ENCODE results near the gene CCSAP.
"Not testable (repeated sequence)": the region's sequence is repeated elsewhere in the genome, so short reads cannot be mapped to it uniquely, and the experiment has no call there.

The CCSAP gene

DNA sequence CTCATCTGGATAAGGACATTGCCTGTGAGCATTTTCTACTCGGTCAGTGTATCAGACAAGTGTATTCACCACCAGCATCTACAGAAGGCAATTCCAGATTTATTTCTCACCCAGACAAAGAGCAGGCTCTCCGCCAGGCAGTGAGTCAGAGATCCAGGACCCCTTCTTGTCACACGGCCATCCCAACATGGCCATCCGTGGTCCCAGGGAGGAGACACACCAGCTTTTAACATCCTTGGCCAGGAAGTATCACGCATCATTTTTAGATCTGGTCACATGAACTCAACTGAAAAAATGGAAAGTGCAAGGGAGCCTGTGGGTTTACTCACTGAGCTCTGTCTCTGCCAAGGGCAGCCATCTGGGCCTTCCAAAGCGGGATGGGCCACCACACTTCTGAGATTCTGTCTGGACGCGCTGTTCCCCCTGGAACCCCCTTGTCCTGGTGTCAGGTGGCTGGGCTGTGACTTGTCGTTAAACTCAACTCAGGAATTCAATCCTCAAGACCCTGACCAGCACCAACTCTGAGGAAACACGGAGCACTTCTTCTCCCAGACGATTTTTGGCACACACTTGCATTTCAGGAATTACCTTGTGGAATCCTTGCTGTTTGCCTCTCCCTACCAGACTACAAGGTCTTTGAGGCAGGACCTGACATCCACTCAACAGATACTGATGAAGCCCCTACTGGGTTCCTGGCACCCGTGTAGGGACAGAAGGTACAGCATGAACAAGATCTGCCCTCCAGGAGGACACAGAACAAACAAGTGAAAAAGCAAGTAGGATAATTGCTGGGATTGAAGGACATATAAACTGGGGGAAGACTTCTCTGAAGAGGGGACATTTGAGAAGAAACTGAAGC is 21.6 kb upstream of the CCSAP start:
- no peak for DNase-seq (ENCODE audit: low read depth, low spot score)

DNA sequence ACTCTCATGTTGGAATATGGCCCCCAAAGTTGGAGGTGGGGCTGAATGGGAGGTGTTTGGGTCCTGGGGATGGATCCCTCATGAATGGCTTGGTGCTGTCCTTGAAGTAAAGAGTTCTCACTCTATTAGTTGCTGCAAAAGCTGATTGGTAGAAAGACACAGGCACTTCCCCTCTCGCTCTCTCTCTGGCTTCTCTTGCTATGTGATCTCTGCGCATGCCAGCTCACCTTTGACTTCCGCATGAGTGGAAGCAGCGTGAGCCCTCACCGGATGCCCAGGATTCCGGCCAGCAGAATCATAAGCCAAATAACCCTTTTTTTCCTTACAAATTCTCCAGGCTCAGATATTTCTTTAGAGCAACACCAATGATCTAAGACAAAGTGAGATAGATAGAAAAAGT is 20.9 kb upstream of the CCSAP start:
- DNase-seq (ENCODE audit: low read depth, low spot score), result no peak

DNA sequence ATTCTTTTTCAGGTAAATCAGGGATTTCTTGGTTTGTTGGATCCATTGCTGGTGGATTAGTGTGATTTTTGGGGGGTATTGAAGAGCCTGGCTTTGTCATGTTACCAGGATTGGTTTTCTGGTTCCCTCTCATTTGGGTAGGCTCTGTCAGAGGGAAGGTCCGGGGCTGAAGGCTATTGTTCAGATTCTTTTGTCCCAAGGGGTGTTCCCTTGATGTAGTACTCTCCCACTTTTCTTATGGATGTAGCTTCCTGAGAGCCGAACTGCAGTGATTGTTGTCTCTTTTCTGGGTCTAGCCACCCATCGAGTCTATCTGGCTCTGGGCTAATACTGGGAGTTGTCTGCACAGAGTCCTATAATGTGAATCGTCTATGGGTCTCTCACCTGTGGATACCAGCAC is 17.6 kb upstream of the CCSAP start:
- no peak for DNase-seq (ENCODE audit: low read depth, low spot score)

DNA sequence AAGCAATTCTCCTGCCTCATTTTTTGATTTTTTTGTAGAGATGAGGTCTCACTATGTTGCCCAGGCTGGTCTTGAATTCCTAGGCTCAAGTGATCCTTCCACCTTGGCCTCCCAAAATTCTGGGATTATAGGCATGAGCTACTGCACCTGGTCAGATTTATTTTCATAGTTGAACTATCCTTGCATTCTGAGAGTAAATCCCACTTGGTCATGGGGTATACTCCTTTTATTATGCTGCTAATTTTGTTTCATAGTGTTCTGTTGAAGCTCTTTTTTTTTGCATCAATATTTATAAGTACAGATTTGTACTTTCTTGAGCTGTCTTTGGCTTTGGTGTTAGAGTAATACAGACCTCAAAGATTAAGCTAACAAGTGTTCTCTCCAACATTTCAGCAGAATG is 12.8 kb upstream of the CCSAP start:
- DNase-seq (ENCODE audit: low read depth, low spot score), result no peak

DNA sequence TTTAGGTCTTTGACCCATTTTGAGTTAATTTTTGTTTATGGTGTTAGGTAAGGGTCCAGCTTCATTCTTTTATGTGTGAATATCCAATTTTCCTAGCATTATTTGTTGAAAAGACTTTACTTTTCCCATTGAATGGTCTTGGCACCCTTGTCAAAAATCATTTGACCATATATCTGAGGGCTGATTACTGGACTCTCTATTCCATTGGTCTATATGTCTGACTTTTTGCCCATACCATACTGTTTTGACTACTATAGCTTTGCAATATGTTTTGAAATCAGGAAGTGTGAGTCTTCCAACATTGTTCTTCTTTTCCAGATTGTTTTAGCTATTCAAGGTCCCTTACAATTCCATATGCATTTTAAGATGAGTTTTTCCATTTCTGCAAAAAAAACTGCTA is 11.4 kb upstream of the CCSAP start:
- DNase-seq (ENCODE audit: low read depth, low spot score), result no peak

DNA sequence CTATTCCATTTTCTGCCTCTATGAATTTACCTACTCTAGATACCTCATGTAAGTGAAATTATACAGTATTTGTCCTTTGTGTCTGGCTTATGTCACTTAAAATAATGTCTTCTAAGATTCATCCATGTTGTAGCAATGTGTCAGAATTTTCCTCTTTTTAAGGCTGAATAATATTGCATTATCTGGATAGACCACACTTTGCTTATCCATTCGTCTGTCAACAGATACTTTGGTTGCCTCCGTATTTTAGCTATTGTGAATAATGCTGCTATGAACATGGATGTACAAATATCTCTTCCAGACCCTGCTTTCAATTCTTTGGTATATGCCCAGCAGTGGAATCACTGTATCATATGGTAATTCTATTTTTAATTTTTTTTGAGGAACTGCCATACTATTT is 10.1 kb upstream of the CCSAP start:
- no peak for DNase-seq (ENCODE audit: low read depth, low spot score)

DNA sequence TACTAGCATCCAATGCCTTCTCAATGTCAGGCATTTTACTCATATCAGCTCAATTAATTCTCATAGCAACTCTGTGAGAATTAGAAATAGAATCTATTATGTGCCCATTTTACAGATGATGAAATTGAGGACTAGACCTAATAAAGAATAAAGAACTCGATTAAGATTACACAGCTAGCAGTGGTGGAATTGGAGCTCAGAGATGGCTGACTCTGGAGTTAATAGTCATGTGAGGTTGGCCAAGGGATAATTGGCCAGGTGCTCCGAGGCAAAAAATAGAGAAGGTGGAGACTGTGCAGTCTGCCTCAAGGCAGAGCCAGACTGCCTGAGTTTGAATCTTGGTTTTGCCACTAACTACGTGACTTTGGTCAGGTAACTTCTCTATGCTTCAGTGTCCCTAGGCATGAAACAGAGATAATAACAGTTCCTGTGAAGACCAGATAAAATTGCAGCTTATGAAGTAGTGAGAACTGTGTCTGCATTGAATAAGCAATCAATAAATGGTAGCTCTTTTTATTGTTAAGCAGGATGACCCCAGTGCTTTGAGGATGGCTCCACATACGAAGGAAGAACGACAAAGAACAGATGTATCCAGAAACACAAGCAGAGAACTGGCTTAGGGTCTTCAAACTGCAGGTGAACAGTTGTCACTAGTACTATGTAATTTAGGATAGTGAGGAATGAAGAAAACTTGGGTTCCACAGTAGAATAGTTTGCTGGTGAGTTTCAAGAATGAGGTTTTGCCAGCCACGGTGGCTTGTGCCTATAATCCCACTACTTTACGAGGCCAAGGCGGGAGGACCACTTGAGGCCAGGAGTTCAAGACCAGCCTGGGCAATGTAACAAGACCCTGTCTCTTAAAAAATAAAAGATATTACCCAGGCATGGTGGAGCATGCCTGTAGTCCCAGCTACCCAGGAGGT is 6.9 kb upstream of the CCSAP start:
- no peak for DNase-seq (ENCODE audit: low read depth, low spot score)

DNA sequence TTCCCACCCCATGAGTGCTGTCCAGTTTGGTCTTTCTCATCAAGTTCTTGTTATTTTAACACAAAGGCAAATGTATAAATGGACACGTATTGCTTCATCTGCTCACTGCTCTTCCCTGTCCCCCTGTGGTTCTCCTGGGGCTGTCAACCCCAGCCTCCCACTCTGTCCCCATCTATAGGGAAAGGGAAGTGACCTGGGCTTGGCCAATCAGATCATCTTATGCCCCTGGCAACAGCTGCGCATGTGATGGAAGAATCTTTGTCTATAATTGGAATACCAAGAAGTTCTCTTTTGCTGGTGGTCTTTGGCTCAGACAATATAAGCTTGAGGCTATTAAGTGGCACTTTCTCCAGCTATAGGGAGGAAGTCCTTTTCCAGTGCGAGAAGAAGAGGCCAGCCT is 4.7 kb upstream of the CCSAP start:
- DNase-seq (ENCODE audit: low read depth, low spot score), result no peak

DNA sequence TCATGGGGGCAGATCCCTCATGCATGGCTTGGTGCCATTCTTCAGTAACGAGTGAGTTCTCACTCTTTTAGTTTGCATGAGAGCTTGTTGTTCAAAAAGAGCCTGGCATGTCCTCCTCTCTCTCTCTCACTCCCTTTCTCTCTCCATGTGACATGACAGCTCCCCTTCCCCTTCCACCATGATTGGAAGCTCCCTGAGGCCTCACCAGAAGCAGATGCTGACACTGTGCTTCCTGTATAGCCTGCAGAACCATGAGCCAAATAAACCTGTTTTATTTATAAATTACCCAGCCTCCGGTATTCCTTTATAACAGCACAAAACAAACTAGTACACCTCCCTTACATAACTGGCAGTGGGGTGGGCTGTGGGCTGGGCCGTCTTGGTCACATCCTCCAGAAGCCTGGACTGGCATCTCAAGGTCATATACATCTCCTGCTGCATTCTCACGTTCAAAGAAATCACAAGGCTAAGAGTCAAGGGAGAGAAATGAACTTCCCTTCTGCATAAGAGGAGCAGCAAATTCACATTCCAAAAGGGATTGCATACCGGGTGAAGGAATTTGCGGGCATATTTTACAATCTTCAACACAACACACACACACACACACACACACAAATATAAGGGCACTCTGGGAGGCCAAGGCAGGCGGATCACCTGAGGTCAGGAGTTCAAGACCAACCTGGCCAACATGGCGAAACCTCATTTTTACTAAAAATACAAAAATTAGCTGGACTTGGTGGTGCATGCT is 2.3 kb upstream of the CCSAP start:
- no peak for DNase-seq (ENCODE audit: low read depth, low spot score)

DNA sequence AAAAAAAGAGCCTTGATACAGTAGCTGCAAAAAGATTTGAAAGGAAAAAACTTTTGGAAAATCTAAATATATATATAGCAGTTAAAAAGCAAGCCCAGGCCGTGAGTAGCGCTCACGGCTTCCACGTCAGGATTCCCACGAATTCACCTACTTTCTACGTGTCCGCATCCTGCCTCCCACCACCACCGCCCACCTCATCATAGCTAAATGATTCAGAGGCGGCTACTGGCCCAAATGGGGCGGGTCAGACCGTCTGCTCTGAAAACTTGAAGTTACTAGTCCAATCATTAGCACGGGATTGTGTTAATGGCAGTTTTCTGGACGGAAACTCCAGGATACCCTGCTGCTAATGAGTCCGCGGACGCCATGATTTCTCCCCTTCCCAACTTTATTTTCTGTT is 1.3 kb upstream of the CCSAP start:
- DNase-seq (ENCODE audit: low read depth, low spot score), result no peak

DNA sequence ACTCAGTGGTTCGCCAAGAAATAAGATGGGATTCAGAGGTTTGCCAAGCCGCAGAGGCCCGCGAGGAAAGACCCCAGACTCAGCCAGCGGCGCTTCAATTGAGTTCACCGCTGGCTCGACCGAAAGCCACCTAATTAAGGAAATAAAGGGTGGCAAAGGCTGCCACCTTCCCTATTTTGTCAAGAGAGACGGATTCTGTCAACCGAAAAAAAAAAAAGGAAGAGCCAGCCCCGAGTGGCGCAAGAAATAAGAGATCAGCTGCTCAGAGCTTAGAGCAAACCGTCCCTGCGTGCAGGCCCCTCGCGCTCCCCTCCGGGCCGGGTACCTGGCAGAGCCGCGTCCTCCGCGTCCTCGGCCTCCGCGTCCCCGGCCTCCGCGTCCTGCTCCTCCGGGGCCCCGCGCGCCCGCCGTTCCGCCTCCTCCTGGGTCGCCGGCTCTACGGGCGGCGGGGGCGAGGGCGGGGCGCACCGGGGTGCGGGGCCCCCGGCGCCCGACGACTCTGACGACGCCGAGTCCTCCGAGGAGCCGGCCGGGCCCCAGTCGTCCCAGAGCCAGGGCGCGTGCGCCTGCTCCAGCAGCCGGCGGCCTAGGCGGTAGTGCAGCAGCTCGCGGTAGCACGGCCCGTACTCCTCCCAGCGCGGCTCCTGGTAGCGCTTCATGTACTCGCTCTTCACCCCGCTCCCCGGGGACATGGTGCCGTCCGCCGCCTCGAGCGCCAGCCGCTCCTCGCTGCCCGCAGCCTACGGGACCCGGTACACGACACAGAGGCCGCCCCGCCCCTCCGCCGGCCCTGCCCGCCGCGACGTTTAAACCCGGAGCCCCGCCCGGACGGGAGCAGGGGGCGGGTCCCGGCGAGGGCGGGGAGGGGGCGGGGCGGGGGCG is 832 bp downstream of the CCSAP start:
- peak; percentile 16 for DNase-seq (ENCODE audit: low read depth, low spot score)

DNA sequence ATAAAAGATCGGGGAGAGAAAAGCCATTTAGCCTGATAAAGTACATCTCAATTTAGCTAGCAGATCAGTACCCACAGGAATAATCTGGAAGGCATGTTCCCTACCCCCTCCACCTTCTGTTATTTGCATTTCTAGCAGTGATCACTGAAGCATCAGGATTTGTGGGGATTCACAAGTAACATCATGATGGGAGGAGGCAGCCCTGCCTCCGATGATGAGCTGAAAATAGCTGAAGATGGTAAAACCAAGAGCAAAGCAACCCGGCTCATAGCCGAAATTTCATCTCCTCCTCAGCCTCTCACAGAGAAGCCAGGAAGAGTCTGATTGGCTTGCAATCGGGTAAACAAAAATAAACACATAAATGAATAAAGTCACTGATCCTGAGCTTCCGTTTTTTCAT is 2.4 kb downstream of the CCSAP start:
- no peak for DNase-seq (ENCODE audit: low read depth, low spot score)

DNA sequence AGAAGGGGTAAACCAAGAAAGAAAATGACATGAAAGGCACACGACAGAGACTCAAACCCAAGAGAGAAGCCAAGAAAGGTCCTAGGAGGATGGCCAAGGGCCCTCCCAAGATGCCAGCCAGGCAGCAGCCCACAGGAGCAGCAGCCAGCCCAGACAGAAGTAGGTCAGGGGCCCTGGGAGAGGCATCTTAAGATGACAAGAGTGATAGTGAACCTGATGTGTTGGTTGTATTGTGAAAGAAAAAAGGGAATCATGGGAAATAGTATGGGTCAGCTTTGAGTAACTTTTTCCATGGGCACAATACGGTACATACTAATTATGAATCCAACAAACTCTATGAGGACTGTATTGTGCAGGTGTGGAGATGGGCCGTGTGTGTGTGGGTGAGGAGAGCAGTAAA is 3.3 kb downstream of the CCSAP start:
- no peak for DNase-seq (ENCODE audit: low read depth, low spot score)

DNA sequence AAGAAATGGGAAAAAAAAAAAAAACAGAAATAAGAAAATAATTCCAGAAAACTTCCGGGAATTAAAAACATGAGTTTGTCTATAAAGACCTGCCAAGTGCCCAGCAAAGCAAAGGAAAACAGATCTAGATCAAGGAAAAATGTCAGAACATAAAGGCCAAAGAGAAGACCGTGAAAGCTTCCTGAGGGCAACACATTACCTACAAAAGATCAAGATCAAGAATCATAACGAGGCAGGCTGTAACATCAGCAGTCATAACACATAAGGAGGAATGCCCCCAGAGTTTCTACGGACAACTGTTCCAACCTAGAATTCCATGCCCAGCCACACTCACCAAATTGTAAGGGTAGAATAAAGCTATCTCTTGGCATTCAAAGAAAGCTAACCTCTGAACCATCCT is 3.8 kb downstream of the CCSAP start:
- no peak for DNase-seq (ENCODE audit: low read depth, low spot score)

DNA sequence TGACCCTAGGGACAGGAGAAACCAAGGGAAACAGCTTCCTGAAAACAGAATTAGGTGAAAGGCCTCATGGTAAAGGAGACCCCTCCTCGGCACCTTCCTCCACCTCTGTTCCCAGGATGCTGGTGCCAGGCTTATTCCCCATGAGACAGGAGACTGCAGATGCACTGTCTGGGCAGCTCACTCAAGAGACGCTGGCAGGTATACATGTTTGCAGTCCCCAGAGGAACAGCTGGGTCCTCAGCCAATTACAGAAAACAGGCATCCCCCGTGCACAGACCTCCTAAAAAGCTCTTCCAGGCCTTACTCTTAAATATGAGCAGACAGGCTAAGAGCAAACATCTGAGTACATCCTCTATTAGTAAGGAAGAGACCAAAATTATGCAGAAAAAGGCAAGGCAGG is 6.5 kb downstream of the CCSAP start:
- DNase-seq (ENCODE audit: low read depth, low spot score), result no peak

DNA sequence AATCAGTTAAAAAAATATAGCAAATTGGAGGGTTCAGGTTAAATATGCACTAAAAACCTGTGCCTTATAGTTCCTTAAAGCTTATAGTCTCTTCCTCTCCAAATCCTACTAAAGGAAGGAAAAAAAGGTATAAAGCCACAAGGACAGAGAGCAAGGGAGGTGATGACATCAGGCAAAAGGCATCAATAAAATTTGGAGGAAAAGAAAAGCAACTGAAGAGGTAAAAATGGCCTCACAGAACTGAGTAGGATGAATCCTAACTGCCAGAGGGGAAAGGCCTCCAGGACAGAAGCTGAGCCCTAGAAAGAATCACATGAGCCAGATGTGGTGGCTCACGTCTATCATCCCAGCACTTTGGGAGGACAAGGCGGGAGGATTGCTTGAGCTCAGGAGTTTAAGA is 8.1 kb downstream of the CCSAP start:
- no peak for DNase-seq (ENCODE audit: low read depth, low spot score)

DNA sequence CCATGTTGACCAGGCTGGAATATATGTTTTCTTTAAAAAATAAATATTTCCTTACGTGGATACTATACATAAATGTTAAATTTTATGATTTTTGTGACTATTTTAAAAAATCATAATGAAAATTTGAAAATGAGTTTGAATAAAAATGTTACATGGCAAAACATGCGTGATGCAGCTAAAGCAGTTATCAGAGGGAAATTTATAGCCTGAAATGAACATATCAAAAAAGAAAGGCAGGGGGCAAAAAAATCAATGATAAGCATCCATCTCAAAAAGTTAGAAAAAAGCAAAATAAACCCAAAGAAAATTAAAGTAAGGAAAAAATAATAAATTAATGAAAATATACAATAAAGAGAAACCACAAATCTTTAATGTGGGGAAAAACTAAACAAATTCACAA is 8.6 kb downstream of the CCSAP start:
- no peak for DNase-seq (ENCODE audit: low read depth, low spot score)

DNA sequence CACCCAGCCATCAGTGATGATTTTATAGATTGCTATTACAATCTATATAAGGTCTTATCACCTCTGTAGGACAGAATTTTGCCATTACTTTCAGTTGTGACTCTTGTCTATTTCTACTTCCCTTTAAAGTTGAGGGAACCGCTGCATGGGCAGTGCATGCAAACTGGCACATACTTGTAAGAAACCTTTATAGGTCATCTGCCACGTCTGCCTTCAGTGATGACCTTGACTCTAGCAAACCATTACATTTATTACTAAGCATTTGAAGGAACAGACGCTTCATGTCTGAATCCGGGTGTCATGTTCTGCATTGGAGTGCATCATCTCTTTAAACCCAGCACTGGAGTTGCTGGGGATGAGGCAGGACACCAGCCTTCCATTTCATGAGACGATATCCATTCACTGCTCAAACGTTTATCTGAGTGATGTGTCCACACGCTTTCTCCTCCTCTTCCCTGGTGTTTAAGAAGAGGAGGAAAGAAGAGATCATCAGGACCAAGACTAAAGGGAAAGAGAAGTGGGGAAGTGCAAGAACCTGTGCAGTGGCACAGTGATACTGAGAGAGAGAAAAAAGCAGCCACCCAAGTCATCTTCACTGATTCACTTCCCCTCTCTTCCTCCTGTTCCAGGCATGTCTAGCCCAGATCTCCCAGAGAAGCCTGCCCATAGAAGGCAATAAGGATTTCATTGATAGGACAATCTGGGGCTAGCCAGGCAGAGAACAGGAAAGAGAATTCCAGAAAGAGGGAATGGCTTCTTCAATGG is 14.1 kb downstream of the CCSAP start:
- DNase-seq (ENCODE audit: low read depth, low spot score), result no peak

DNA sequence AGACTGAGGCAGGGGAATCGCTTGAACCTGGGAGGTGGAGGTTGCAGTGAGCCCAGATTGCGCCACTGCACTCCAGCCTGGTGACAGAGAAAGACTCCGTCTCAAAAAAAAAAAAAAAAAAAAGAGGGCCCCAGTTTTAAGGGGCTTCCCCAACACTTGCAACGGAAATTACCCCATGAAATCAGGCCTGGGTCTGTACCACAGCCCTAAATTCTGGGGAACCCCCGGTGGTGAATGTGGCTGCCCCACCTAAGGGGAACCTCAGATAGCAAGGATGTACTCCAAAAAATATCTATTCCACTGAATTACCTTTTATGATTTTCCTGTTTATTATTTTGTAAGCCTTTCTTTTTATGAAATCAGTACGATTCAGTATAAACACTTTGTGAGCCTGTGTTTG is 15.1 kb downstream of the CCSAP start:
- not testable (repeated sequence) for DNase-seq (ENCODE audit: low read depth, low spot score)

DNA sequence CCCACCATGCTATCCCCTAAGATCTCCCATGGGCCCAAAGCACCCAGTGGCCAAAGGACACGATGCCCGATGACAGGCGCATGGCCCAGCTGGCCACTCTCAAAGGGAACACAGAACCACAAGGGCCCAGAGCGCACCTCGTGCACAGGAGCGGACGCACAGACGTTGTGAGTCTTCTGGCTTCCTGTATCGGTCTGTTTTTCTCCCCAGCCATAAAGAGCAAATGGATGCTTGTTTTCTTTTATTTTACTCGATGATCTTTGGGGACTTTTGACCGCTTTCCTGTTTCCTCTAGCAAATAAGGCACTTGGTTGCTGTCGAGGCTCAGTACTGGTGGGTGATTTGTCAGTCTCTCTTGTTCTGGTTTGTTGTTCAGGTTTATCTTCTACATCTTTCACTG is 16.2 kb downstream of the CCSAP start:
- no peak for DNase-seq (ENCODE audit: low read depth, low spot score)

Data from brain pericyte (primary cell).